Neural progenitor cell (in vitro differentiated cells): Measurements from ENCODE around the gene ZBED1. TPM values are rescaled to one million over a fixed set of nuclear protein-coding genes. Genes with fewer than 3 reads are reported as not detected.
A peak's percentile ranks its signal among the peaks of the same experiment; 100 is the strongest.

ENCODE experiments used
- DNase-seq: peaks from one replicate; pipeline ENCODE4 v3.0.0-alpha.2; 2016; ENCODE audit warnings: low spot score
- H2AFZ ChIP-seq: fragments of 200-600 bp; sonication (generic); replicated peaks from 2 replicates; pipeline ENCODE4 v1.6.1; 2016; ENCODE audit warnings: antibody characterized with exemption
- H3F3A ChIP-seq: fragments of 200-600 bp; sonication (generic); 2 replicates; pipeline ENCODE4 v1.6.1; 2016; ENCODE audit warnings: antibody characterized with exemption, low read depth
- H3K27ac ChIP-seq: fragments of 200-600 bp; sonication (generic); 2 replicates; pipeline ENCODE4 v1.5.1; 2016; ENCODE audit warnings: mild to moderate bottlenecking
- H3K27me3 ChIP-seq: fragments of 200-600 bp; sonication (generic); 2 replicates; pipeline ENCODE4 v1.6.1; 2016; ENCODE audit warnings: mild to moderate bottlenecking, moderate library complexity
- H3K36me3 ChIP-seq: fragments of 200-600 bp; sonication (generic); 2 replicates; pipeline ENCODE4 v1.5.1; 2016
- H3K4me1 ChIP-seq: fragments of 200-600 bp; sonication (generic); 2 replicates; pipeline ENCODE4 v1.6.1; 2016; ENCODE audit warnings: mixed run types
- H3K4me2 ChIP-seq: fragments of 200-600 bp; sonication (generic); 2 replicates; pipeline ENCODE4 v1.6.1; 2016
- H3K4me3 ChIP-seq: fragments of 200-600 bp; sonication (generic); 2 replicates; pipeline ENCODE4 v1.5.1; 2016
- H3K79me2 ChIP-seq: fragments of 200-600 bp; sonication (generic); 2 replicates; pipeline ENCODE4 v1.6.1; 2016; ENCODE audit warnings: low read depth
- H3K9ac ChIP-seq: fragments of 200-600 bp; sonication (generic); 2 replicates; pipeline ENCODE4 v1.6.1; 2016
- H3K9me3 ChIP-seq: fragments of 200-600 bp; sonication (generic); 2 replicates; pipeline ENCODE4 v1.5.1; 2016; ENCODE audit warnings: low read depth
- H4K20me1 ChIP-seq: fragments of 200-600 bp; sonication (generic); 2 replicates; pipeline ENCODE4 v1.6.1; 2016; ENCODE audit warnings: low read depth
- H3K27ac Mint-ChIP-seq: 3 replicates; pipeline ENCODE4 v1.8.0; 2021; ENCODE audit warnings: mixed read lengths
- H3K27me3 Mint-ChIP-seq: 2 replicates; pipeline ENCODE4 v1.8.0; 2022; ENCODE audit warnings: low read depth, mild to moderate bottlenecking, inconsistent platforms, moderate library complexity, mixed read lengths; ENCODE audit not compliant: insufficient read depth
- H3K36me3 Mint-ChIP-seq: 3 replicates; pipeline ENCODE4 v1.8.0; 2021; ENCODE audit warnings: mixed read lengths
- H3K4me1 Mint-ChIP-seq: 3 replicates; pipeline ENCODE4 v1.8.0; 2021; ENCODE audit warnings: mixed read lengths
- H3K4me3 Mint-ChIP-seq: 3 replicates; pipeline ENCODE4 v1.8.0; 2021; ENCODE audit warnings: mild to moderate bottlenecking, moderate library complexity, mixed read lengths
- H3K9me3 Mint-ChIP-seq: 3 replicates; pipeline ENCODE4 v1.8.0; 2020; ENCODE audit warnings: mixed read lengths
- CTCF ChIP-seq: fragments of 200-600 bp; sonication (generic); IDR thresholded peaks from 2 replicates; pipeline ENCODE4 v1.5.1; 2017; ENCODE audit warnings: antibody characterized with exemption, mild to moderate bottlenecking
- EZH2 ChIP-seq: fragments of 200-600 bp; sonication (generic); IDR thresholded peaks from 2 replicates; pipeline ENCODE4 v1.6.1; 2017; ENCODE audit warnings: antibody characterized with exemption, mild to moderate bottlenecking, moderate library complexity
- EZH2phosphoT487 ChIP-seq: fragments of 200-600 bp; sonication (generic); IDR thresholded peaks from 2 replicates; pipeline ENCODE4 v1.6.1; 2017; ENCODE audit warnings: antibody characterized with exemption
- total RNA-seq: library from RNA; depleted of rRNA; stranded (reverse); fragments of >200 nt; gene quantifications from 2 replicates; pipeline ENCODE4 v1.2.3, GENCODE V29; 2015; ENCODE audit warnings: low replicate concordance

ZBED1 gene
- 36.9 and 37.0 TPM in 2 replicates for total RNA-seq

- Histone ChIP-seq H4K20me1 (peaks cover 8% of the 10 kb centered on the region), H3K4me3 (peak within 1 kb of the TSS; percentile 96), H3K27me3 (no peaks in the 10 kb centered on the region), H3K79me2 (peaks cover 43% of the 10 kb centered on the region), H3K9me3 (no peaks in the 10 kb centered on the region), H3K4me1 (peaks cover 21% of the 10 kb centered on the region), H3F3A (peaks cover 38% of the 10 kb centered on the region), H3K36me3 (no peaks in the 10 kb centered on the region), H3K4me2 (peak within 1 kb of the TSS; percentile 95), H3K27ac (peak within 1 kb of the TSS; percentile 31), H2AFZ (peak within 1 kb of the TSS; percentile 72), H3K9ac (peak within 1 kb of the TSS; percentile 52)
- Mint-ChIP-seq H3K27me3 (peaks cover 16% of the 10 kb centered on the region), H3K9me3 (no peaks in the 10 kb centered on the region), H3K27ac (peak within 1 kb of the TSS; percentile 87), H3K4me1 (peaks cover 25% of the 10 kb centered on the region), H3K36me3 (peaks cover 9% of the 10 kb centered on the region), H3K4me3 (peak within 1 kb of the TSS; percentile 91)
- peak; percentile 84 for DNase-seq
- TF ChIP-seq CTCF: no peak
- TF ChIP-seq EZH2phosphoT487: no peak
- TF ChIP-seq EZH2: no peak
These were observed at the start of gene ZBED1, which contains the start of gene DHRSX for GRCh38 chrX:2500803-2501558. ZBED1 (minus strand) TSS chrX:2500976; CDS start chrX:2490719, 10,257 bp downstream. DHRSX (minus strand) TSS chrX:2500976; CDS start chrX:2500925, 51 bp downstream.

- Histone ChIP-seq H3K27me3 (no peaks in the 10 kb centered on the region), H4K20me1 (no peaks in the 10 kb centered on the region), H3K9me3 (no peaks in the 10 kb centered on the region), H3K9ac (no peak overlapping the region), H3K79me2 (no peaks in the 10 kb centered on the region), H3K4me2 (peak overlapping the region; percentile 38), H2AFZ (peak overlapping the region; percentile 82), H3K4me3 (no peak overlapping the region), H3K36me3 (no peaks in the 10 kb centered on the region), H3K4me1 (peaks cover 19% of the 10 kb centered on the region), H3F3A (peaks cover 6% of the 10 kb centered on the region), H3K27ac (no peak overlapping the region)
- DNase-seq: no peak
- Mint-ChIP-seq H3K4me3 (peak overlapping the region; percentile 55), H3K9me3 (peaks cover 19% of the 10 kb centered on the region), H3K27me3 (peaks cover 2% of the 10 kb centered on the region), H3K27ac (peak overlapping the region; percentile 20), H3K36me3 (no peaks in the 10 kb centered on the region), H3K4me1 (peaks cover 31% of the 10 kb centered on the region)
- TF ChIP-seq CTCF (no peak), EZH2phosphoT487 (no peak), EZH2 (no peak)
These were observed 49.1 kb upstream of the ZBED1 start for GRCh38 chrX:2549876-2550275.

GRCh38 chrX:2548711-2549423 lies 48.1 kb upstream of the ZBED1 start:
- Histone ChIP-seq H3K9ac (no peak overlapping the region), H3K4me2 (peak overlapping the region; percentile 38), H3K27ac (no peak overlapping the region), H3F3A (peaks cover 6% of the 10 kb centered on the region), H3K4me1 (peaks cover 19% of the 10 kb centered on the region), H3K36me3 (no peaks in the 10 kb centered on the region), H3K79me2 (no peaks in the 10 kb centered on the region), H3K9me3 (no peaks in the 10 kb centered on the region), H4K20me1 (no peaks in the 10 kb centered on the region), H3K4me3 (no peak overlapping the region), H3K27me3 (no peaks in the 10 kb centered on the region), H2AFZ (peak overlapping the region; percentile 82)
- Mint-ChIP-seq H3K27ac (peak overlapping the region; percentile 69), H3K36me3 (no peaks in the 10 kb centered on the region), H3K4me3 (no peak overlapping the region), H3K27me3 (peaks cover 5% of the 10 kb centered on the region), H3K4me1 (peaks cover 31% of the 10 kb centered on the region), H3K9me3 (peaks cover 14% of the 10 kb centered on the region)
- no peak for TF ChIP-seq EZH2phosphoT487
- no peak for TF ChIP-seq EZH2
- peak; percentile 47 for TF ChIP-seq CTCF
- DNase-seq: no peak
